H54 (cell line): ENCODE results near the gene TMTC2.
"Not testable (repeated sequence)": the region's sequence is repeated elsewhere in the genome, so short reads cannot be mapped to it uniquely, and the experiment has no call there.

Source experiments
- DNase-seq: peaks from one replicate; pipeline ENCODE4 v3.0.0; 2011; ENCODE audit warnings: low spot score, mixed read lengths; ENCODE audit not compliant: insufficient read length
- FAIRE-seq: peaks from 3 replicates; lab custom pipeline; 2011; peaks lifted over from hg19 to GRCh38; lab: Jason Lieb, UNC
- POLR2A ChIP-seq: IDR thresholded peaks from 2 replicates; pipeline ENCODE4 v1.6.1; 2011; ENCODE audit warnings: low read depth, mild to moderate bottlenecking, low read length

Gene TMTC2

GRCh38 chr12:82805812-82806497 is 119.2 kb downstream of the TMTC2 start:
- FAIRE-seq, result peak; percentile 41
- TF ChIP-seq POLR2A, result no peak
- no peak for DNase-seq

GRCh38 chr12:82807132-82807737 is 120.5 kb downstream of the TMTC2 start:
- FAIRE-seq (no peak), DNase-seq (no peak)
- TF ChIP-seq POLR2A, result no peak

- FAIRE-seq (no peak), DNase-seq (no peak)
- no peak for TF ChIP-seq POLR2A
These were observed 123.9 kb downstream of the TMTC2 start for GRCh38 chr12:82810568-82810967.

GRCh38 chr12:82817368-82817767 is 130.7 kb downstream of the TMTC2 start:
- TF ChIP-seq POLR2A, result no peak
- DNase-seq (no peak), FAIRE-seq (peak; percentile 76)

- no peak for TF ChIP-seq POLR2A
- FAIRE-seq (peak; percentile 78), DNase-seq (no peak)
These were observed 131.7 kb downstream of the TMTC2 start for GRCh38 chr12:82818271-82819035.

- no peak for TF ChIP-seq POLR2A
- DNase-seq (no peak), FAIRE-seq (no peak)
These were observed 139.8 kb downstream of the TMTC2 start for GRCh38 chr12:82826505-82826904.

GRCh38 chr12:82832096-82832495 is 145.4 kb downstream of the TMTC2 start:
- no peak for TF ChIP-seq POLR2A
- no peak for FAIRE-seq

GRCh38 chr12:82832981-82833380 is 146.3 kb downstream of the TMTC2 start:
- TF ChIP-seq POLR2A, result no peak
- FAIRE-seq (no peak), DNase-seq (no peak)

More at GRCh38 chr12:82832096-82832495, 145.4 kb downstream of the TMTC2 start:
- no peak for DNase-seq

GRCh38 chr12:82833481-82833880 is 146.8 kb downstream of the TMTC2 start:
- no peak for DNase-seq
- TF ChIP-seq POLR2A, result no peak
- no peak for FAIRE-seq

GRCh38 chr12:82835217-82835616 is 148.5 kb downstream of the TMTC2 start:
- TF ChIP-seq POLR2A, result no peak
- FAIRE-seq, result peak; percentile 73
- peak; percentile 12 for DNase-seq

GRCh38 chr12:82838131-82838551 is 151.4 kb downstream of the TMTC2 start:
- DNase-seq (no peak), FAIRE-seq (no peak)
- no peak for TF ChIP-seq POLR2A

- FAIRE-seq, result no peak
- TF ChIP-seq POLR2A, result no peak
- DNase-seq, result no peak
These were observed 152.1 kb downstream of the TMTC2 start for GRCh38 chr12:82838827-82839226.

- no peak for TF ChIP-seq POLR2A
- FAIRE-seq (no peak), DNase-seq (no peak)
These were observed 153.1 kb downstream of the TMTC2 start for GRCh38 chr12:82839796-82840195.

GRCh38 chr12:82841487-82841904 is 154.8 kb downstream of the TMTC2 start:
- no peak for TF ChIP-seq POLR2A
- no peak for DNase-seq
- no peak for FAIRE-seq

GRCh38 chr12:82842480-82842879 is 155.8 kb downstream of the TMTC2 start:
- DNase-seq, result no peak
- no peak for TF ChIP-seq POLR2A
- no peak for FAIRE-seq

- DNase-seq, FAIRE-seq: not testable (repeated sequence)
These were observed 158.4 kb downstream of the TMTC2 start for GRCh38 chr12:82845076-82845475.
